ENCODE results near the gene SAMD4B.

DNA sequence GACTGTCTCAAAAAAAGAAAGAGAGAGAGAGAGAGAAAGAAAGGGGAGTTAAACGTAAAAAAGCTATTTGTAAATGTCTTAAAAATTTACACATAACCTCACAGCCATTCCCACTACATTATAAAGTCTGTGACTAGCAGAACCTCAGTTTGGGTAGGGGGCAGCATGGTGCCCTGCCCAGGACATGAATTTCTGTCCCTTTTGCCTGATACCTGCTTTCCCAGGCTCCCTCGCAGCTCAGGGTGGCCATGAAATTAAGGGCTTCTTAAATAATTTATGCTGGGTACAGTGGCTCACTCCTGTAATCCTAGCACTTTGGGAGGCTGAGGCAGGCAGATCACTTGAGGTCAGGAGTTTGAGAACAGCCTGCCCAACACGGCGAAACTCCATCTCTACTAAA, 41.2 kb upstream of the SAMD4B start:
- no peak for TF ChIP-seq CTCF (IDR thresholded peaks at IDR 0.05)
- no peak for TF ChIP-seq POLR2A (IDR thresholded peaks at IDR 0.05)
